Fibroblast of lung (primary cell): ENCODE results near the gene SEZ6L. TPM values are rescaled to one million over a fixed set of nuclear protein-coding genes. Genes with fewer than 3 reads are reported as not detected.

Source experiments
- DNase-seq, 2 donors: peaks; one replicate each; pipeline versions ENCODE4 v3.0.0 to v3.0.0-alpha.2; 2010; ENCODE audit warnings: low read depth in 2 of 2
- H2AFZ ChIP-seq: 2 replicates; pipeline ENCODE4 v1.5.1; 2012; ENCODE audit warnings: low read length, control low read depth, inconsistent platforms
- H3K27ac ChIP-seq: 2 replicates; pipeline ENCODE4 v1.5.1; 2011; ENCODE audit warnings: low read length, control low read depth; ENCODE audit not compliant: insufficient read depth
- H3K27me3 ChIP-seq: 2 replicates; pipeline ENCODE4 v1.5.1; 2011; ENCODE audit warnings: mild to moderate bottlenecking, low read length; ENCODE audit not compliant: control insufficient read depth, insufficient read depth
- H3K36me3 ChIP-seq: 2 replicates; pipeline ENCODE4 v1.5.1; 2011; ENCODE audit warnings: low read length; ENCODE audit not compliant: control insufficient read depth, insufficient read depth
- H3K4me1 ChIP-seq: 2 replicates; pipeline ENCODE4 v1.5.1; 2011; ENCODE audit warnings: low read length; ENCODE audit not compliant: control insufficient read depth, insufficient read depth; ENCODE audit errors: extremely low read depth
- H3K4me2 ChIP-seq: 2 replicates; pipeline ENCODE4 v1.5.1; 2011; ENCODE audit warnings: low read length, control low read depth; ENCODE audit not compliant: insufficient read depth; ENCODE audit errors: extremely low read depth
- H3K4me3 ChIP-seq, 4 experiments: fragments of 200-600 bp in 1 of 4; sonication (generic) in 1 of 4; replicated peaks in 1 of 4; 2 replicates each; pipeline ENCODE4 v1.5.1; 2011 to 2016; ENCODE audit warnings: low read length in 4 of 4, low read depth in 3 of 4, mild to moderate bottlenecking in 3 of 4, control low read depth in 2 of 4, inconsistent platforms in 1 of 4, mixed read lengths in 1 of 4; ENCODE audit not compliant: insufficient read depth in 1 of 4; ENCODE audit errors: control extremely low read depth in 1 of 4
- H3K79me2 ChIP-seq: 2 replicates; pipeline ENCODE4 v1.5.1; 2012; ENCODE audit warnings: mild to moderate bottlenecking, low read length, inconsistent platforms; ENCODE audit not compliant: control insufficient read depth, insufficient read depth
- H3K9ac ChIP-seq: 2 replicates; pipeline ENCODE4 v1.5.1; 2011; ENCODE audit warnings: mild to moderate bottlenecking, low read length, control low read depth; ENCODE audit not compliant: insufficient read depth
- H3K9me3 ChIP-seq: 2 replicates; pipeline ENCODE4 v1.5.1; 2012; ENCODE audit warnings: low read depth, low read length; ENCODE audit not compliant: control insufficient read depth, insufficient read depth
- H4K20me1 ChIP-seq: 2 replicates; pipeline ENCODE4 v1.5.1; 2011; ENCODE audit warnings: low read length; ENCODE audit not compliant: control insufficient read depth, insufficient read depth; ENCODE audit errors: extremely low read depth
- CTCF ChIP-seq, 2 donors: IDR thresholded peaks in 1 of 2; conservative IDR thresholded peaks in 1 of 2; 1 replicate in 1 of 2; 2 replicates in 1 of 2; pipeline ENCODE4 v1.5.1; 2011 to 2012; ENCODE audit warnings: low read length in 2 of 2, control low read depth in 1 of 2, inconsistent platforms in 1 of 2, low read depth in 1 of 2, mild to moderate bottlenecking in 1 of 2
- EZH2 ChIP-seq: IDR thresholded peaks from 2 replicates; pipeline ENCODE4 v1.5.1; 2012; ENCODE audit warnings: low read length, control low read depth, mild to moderate bottlenecking; ENCODE audit errors: missing control alignments
- polyA plus RNA-seq, 2 donors: library from polyadenylated mRNA; depleted of rRNA in 1 of 2; stranded (reverse) in 1 of 2; unstranded in 1 of 2; fragments of >200 nt; gene quantifications; 2 replicates each; pipeline ENCODE4 v1.2.1, GENCODE V29; 2011 to 2012; ENCODE audit warnings: missing spikeins in 1 of 2
- total RNA-seq: library from RNA; depleted of rRNA; stranded (reverse); fragments of >200 nt; gene quantifications from 2 replicates; pipeline ENCODE4 v1.2.1, GENCODE V29; 2014

SEZ6L gene
- total and polyA plus RNA-seq, 2 donors (not counting 1 experiment from before 2014, with no cell fraction given): not detected

- DNase-seq: no peak
- H3K9ac ChIP-seq: no peak overlapping the region
- H3K79me2 ChIP-seq: no peaks in the 10 kb centered on the region
- H3K27ac ChIP-seq: no peak overlapping the region
- H2AFZ ChIP-seq: no peak overlapping the region
- TF ChIP-seq EZH2 (no peak), CTCF (conservative IDR thresholded peaks at IDR 0.05 in 1 of 2, IDR thresholded peaks at IDR 0.05 in 1 of 2; ENCODE audit: low read depth in 1 of 2, low read length in 2 of 2) (no peak)
- H4K20me1 ChIP-seq: no peaks in the 10 kb centered on the region
- H3K36me3 ChIP-seq: no peaks in the 10 kb centered on the region
- H3K4me2 ChIP-seq: no peak overlapping the region
- H3K27me3 ChIP-seq: no peaks in the 10 kb centered on the region
- no peak overlapping the region for H3K4me3 ChIP-seq
- no peaks in the 10 kb centered on the region for H3K4me1 ChIP-seq
- no peaks in the 10 kb centered on the region for H3K9me3 ChIP-seq
Measured at GRCh38 chr22:26134654-26135330, 34.5 kb upstream of the SEZ6L start.

- DNase-seq: no peak
- no peaks in the 10 kb centered on the region for H3K36me3 ChIP-seq
- H3K79me2 ChIP-seq: no peaks in the 10 kb centered on the region
- no peak overlapping the region for H3K9ac ChIP-seq
- H3K4me3 ChIP-seq: no peak overlapping the region
- H4K20me1 ChIP-seq: no peaks in the 10 kb centered on the region
- no peaks in the 10 kb centered on the region for H3K27me3 ChIP-seq
- no peak overlapping the region for H2AFZ ChIP-seq
- H3K9me3 ChIP-seq: no peaks in the 10 kb centered on the region
- no peaks in the 10 kb centered on the region for H3K4me1 ChIP-seq
- H3K27ac ChIP-seq: no peak overlapping the region
- no peak for TF ChIP-seq CTCF (conservative IDR thresholded peaks at IDR 0.05 in 1 of 2, IDR thresholded peaks at IDR 0.05 in 1 of 2; ENCODE audit: low read depth in 1 of 2, low read length in 2 of 2)
- TF ChIP-seq EZH2: no peak
- no peak overlapping the region for H3K4me2 ChIP-seq
Measured at GRCh38 chr22:26135806-26136205, 33.5 kb upstream of the SEZ6L start.

DNA sequence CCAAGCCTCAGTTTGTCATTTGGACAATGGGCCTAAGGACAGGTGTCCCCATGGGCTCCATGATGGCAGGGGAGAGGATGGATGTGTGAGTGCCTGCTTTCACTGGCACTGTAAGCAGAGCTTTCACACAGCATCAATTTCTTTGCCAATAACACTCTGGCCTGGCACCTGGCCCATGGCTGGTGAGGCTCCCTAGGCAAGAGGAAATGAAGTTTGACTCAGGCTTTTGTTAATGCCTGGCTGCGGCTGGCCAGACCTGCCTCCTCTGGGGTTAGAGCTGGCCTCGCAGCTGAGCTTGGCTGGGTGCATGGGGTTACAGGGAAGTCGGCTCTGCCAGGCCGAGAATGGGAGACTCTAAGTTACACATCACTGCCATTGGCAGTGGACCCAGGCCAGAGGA is 30.0 kb upstream of the SEZ6L start:
- Histone ChIP-seq H2AFZ (no peak overlapping the region), H3K9me3 (no peaks in the 10 kb centered on the region), H3K4me1 (no peaks in the 10 kb centered on the region), H3K4me2 (no peak overlapping the region), H3K79me2 (no peaks in the 10 kb centered on the region), H3K36me3 (no peaks in the 10 kb centered on the region), H3K27me3 (no peaks in the 10 kb centered on the region), H3K9ac (no peak overlapping the region), H4K20me1 (no peaks in the 10 kb centered on the region), H3K4me3 (no peak overlapping the region), H3K27ac (no peak overlapping the region)
- TF ChIP-seq EZH2 (no peak), CTCF (conservative IDR thresholded peaks at IDR 0.05 in 1 of 2, IDR thresholded peaks at IDR 0.05 in 1 of 2; ENCODE audit: low read depth in 1 of 2, low read length in 2 of 2) (no peak)
- no peak for DNase-seq
